ENCODE measurements around the gene COL4A6. TPM values are rescaled to one million over a fixed set of nuclear protein-coding genes. Genes with fewer than 3 reads are reported as not detected.

The COL4A6 gene
- total RNA-seq, 1 donor from 2014 or later, result 4.2 TPM

DNA sequence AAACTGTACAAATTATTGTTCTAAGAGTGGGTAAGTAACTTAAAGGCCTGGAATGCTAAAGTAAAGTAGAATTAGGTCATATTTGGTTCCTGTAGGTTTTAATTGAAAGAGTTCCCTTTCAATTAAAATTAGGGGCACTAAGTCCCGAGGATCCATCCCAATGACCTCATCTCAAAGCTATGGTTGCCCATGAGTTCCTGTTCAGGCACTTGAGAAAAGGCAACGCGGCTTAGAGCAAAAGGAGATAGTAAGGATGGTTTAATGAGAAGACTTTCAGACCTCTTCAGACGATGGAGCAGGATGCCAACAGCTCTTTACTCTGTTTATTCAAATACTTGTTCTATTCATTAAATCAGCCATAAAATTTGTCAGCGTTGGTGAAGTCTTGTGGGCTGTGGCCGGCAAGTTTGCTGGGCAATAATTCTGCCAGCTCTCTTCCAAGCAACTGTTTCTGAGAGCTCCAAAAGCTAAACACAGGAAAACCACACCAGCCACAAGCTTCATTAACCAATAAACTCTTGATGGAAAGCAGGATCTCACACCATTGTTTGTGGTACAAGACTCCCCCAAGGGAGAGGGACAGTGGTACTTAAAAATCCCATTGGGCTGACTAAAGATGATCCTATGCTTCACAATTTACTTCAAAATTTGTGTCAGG, 167.4 kb downstream of the COL4A6 start:
- no peak for DNase-seq

DNA sequence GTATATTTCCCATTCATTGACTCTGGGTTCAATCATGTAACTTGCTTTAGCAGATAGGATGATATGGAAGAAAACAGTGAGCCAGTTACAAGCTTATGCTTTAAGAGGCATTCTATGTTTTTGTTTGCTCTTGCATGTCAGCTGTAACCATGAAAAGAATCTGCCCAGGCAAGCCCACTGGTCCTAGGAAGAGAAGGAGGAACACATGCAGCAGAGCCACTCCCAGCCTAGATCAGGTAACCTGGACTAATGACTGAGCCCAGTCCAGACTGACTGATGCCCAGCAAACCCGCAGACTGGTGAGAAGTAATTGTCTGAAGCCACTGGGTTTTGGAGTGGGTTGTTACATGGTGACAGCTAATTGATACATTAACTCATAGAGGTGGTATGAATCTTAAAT, 167.9 kb downstream of the COL4A6 start:
- DNase-seq, result no peak

DNA sequence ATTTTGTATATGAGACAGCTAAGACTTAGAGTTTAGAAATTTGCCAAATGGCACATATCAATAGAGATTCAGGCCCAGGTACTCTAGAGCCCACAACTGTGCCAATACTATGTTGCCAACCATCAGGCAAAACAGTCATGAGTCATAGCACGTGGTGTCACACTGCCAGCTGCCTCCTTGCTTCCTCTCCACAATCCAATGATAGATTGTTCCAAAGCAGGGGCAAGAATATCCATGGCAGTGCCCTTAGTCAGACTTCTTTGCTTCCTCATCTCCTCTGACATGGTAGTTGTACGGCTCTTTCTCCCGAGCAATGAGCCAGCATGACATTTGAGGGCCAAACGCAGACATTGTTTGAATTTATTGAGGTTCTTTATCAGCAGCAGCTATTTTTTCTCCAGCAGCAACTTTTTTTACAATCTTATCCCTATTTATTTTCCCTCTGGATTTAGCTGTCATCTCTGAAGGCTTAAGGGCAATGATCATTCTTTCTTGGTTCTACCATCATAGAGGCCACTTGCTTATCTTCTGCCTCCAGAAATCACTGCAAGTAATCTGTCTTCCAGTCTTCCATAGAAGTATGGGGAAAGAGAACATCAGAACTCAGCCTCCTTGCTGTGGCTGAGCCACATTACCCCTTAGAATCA, 169.7 kb downstream of the COL4A6 start:
- no peak for DNase-seq

DNA sequence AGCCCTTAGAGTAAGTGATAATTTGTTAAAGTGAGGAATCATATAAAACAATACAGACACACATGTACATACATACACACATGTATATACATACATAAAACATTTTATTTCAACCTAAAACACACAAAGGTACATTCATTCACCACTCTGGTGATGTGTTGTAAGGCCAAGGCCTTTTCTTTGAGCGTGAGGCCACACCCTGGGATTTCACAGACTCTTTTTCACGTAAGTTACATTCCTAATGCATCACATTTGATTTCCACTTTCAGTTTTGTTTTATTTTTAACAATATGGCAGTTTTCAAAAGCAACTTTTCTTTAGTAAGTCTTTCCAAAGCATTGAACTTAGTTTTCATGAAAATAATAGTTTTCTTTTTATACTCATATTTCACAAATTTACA, 170.7 kb downstream of the COL4A6 start:
- DNase-seq, result no peak

DNA sequence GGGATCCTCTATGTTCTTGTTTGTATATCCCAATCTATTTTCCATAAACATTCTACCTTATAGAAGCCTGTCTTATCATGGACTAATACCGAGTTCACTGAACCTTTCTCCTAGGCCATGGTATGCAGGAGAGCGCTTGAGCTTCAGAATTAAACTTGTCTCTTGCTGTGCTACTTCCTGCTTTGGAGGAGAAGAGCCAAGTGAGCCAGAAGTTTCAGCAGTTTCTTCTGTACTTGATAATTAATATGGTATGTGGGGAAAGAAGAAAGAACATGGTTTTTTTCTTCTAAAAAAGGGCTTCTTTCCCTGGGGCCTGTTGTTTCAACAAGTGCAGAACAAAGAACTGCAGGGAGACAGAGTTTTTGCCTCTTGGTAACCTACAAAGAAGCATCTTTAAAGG, 173.8 kb downstream of the COL4A6 start:
- DNase-seq, result no peak

- DNase-seq, result no peak
Observed at GRCh38 chrX:108261549-108262203, 176.5 kb downstream of the COL4A6 start.

DNA sequence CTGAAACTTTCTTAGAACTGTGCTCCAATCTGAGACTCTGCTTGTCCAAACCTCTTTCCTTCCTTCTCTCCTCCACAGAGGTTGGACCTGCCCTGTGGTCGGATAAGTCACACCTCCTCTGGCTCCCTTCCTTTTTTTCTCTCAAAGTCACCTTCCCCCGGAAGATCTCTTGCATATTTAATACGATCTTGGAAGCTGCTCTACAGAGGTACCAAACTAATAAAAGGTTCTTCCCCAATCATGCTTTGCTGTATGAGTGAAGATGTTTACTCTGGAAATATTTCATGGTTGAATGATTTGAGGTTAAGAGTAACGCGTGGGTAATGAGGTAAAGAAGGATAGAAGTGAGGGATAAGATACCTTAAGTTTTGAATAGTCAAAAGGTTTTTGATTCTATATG, 180.7 kb downstream of the COL4A6 start:
- no peak for DNase-seq

DNA sequence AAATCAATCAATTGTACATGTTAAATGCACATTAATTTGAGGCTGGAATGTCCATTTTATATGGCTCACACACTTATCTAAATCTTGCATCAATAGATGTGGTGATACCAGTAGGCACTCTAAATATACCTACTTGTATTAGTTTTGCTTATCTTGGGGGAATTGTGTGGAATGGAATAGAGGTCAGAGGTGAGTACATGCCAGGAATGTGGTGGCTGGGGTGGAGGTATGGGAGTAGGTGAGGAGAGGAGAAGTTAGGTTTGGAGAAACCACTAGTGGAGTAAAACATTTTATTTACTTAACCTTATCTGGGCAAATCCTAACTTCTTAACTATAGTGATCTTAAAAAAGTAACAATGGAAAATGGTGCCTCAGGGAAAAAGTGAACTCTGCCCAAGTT, 183.6 kb downstream of the COL4A6 start:
- no peak for DNase-seq

DNA sequence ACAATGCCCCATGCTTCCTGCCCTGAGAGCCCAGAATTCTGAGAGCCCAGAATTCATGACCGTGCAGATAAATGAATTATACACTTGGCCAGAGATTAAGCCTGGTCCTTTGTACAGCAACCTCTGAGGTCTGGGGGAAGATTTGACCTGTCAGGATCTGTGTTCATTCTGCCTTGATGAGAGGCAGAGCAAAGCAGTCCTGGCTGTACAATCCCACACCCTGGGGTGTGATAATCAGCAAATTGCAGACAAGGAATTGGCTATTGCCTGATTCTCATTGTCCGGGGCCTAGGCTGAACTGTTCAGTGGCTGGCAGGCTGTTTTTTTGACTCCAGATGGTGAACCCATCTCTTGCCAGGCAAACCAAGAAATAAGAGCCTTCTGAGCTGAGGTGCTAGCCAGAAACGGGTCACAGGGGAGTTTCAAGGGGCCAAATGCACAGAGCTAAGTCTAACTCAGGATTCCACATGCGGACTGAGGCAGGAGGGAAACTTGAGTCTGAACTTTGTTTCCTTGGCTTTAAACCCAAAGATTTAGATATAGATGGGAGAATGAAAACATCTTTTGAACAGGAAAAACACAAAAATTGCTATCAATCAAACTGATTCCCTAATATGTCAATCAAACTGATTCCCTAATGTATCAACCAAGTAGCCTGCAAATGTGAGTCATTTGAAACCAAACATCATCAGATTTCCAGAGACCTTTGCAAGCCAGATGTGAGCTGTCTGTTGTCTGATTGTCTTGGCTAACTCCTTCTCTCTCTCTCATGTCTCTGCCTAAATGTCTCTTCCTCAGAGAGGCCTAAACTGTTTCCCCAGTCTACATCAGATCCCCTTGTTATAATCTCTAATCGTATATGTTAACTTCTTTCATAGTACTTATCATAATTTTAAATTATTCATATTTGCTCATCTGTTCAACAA, 187.3 kb downstream of the COL4A6 start:
- DNase-seq, result no peak

DNA sequence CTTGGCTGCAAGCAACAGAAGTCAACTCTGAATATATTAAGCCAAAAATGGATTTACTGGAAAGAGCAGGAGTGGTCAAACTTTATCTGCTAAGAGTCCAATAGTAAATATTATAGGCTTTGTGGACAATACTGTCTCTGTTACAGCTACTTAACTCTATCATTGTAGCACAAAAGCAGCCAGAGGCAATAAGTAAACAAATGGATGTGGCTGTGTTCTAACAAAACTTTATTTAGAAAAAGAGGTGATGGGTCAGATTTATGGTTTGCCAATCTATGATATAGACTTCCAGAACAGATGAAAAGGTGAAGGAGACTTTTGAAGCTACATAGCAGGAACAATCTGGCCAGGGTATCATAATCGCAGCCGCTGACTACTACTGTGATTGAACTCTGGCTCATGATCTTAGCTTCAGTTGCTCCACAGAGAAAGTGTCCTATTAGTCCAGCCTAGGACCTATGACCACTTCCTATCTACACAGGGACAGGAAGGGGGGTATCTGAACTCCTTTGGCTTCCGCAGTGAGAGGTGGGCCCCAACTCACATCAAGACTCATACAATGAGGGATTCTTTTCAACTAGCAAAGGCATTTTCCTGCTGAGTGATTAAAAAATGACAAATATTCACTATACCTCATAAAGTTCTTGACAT, 191.8 kb downstream of the COL4A6 start:
- no peak for DNase-seq

DNA sequence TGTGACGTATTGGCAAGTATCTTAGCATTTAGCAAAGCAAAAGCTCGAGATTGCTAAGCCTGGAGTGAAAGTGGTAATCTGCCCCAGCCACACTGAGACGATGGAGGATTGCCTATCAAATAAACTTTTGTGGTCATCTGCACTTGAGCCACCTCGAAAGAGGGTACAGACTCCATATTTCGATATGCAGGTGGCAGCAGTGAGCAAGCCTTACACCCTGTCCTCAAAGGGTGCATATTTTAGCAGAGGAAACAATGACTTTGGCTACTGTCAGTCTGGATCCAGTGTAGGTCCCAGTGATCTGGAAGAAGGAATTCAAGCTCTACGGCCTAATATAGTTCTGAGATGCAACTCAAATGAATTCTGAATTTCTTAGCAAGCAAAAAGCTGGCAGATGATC, 192.8 kb downstream of the COL4A6 start:
- no peak for DNase-seq

DNA sequence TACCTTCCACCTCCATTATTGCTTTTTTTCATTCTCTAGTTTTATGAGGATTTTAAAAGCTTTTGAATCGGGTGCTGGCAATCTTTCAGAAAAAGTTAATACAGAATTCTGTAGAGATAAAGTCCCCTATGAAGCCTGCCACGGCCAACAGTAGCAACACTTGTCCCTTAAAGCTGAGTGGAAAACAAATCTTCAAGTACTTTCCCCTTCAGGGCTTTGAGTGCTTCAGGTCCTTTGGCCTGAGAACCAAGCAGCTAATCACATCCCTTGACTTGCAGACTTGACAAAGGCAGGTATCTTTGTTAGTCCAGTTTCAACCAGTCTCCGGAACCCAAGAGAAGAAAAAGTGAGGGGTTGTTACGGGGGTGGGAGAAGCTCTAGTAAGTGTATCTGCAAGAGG, 202.2 kb downstream of the COL4A6 start:
- DNase-seq, result no peak

DNA sequence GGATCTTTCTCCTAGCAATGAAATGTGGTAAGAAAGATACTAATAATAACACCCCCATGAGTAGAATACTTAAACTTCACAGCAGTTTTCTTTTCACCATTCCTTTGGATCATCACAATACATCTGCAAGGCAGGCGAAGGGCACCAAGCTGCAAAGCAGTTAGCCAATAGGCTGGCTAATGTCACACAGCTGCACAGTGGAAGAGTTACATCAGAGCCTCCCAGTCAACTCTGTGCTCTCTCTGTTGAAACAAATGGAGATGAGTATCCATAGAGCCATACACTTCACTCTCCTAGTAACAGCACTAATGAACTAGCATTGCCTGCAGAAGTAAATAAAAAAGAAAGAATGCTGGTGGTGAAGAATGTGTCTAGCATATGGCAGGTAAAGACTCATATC, 207.6 kb downstream of the COL4A6 start:
- no peak for DNase-seq

- no peak for DNase-seq
Observed at GRCh38 chrX:108224727-108225621, 213.2 kb downstream of the COL4A6 start.

GRCh38 chrX:108224218-108224617, 214.0 kb downstream of the COL4A6 start:
- DNase-seq, result no peak

- no peak for DNase-seq
Observed at GRCh38 chrX:108223585-108223984, 214.6 kb downstream of the COL4A6 start.

DNA sequence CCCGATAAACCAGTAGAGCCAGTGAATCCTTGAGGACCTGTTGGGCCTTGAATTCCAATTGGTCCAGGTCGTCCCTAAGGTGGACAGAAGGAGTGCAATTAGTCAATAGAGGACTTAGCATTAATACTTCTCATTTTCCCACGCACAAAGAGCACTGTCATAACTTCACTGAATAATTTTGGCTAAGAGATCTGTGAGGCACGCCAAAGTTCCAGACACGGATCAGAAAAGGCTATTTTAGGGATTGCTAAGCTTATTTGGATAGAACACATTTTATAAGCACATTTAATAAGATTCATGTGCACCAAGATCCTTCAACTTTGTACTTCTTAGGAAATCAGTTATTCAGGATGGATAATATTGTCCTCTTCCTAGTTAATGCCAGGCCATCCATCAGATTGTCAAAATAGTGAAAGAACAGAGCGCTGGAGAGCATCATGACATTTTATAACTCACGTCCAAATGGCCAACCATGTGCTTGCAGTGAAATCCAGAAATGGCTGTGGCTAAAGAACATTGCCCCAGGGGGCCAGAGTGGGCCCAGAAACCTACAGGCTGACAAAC, 216.8 kb downstream of the COL4A6 start:
- no peak for DNase-seq

DNA sequence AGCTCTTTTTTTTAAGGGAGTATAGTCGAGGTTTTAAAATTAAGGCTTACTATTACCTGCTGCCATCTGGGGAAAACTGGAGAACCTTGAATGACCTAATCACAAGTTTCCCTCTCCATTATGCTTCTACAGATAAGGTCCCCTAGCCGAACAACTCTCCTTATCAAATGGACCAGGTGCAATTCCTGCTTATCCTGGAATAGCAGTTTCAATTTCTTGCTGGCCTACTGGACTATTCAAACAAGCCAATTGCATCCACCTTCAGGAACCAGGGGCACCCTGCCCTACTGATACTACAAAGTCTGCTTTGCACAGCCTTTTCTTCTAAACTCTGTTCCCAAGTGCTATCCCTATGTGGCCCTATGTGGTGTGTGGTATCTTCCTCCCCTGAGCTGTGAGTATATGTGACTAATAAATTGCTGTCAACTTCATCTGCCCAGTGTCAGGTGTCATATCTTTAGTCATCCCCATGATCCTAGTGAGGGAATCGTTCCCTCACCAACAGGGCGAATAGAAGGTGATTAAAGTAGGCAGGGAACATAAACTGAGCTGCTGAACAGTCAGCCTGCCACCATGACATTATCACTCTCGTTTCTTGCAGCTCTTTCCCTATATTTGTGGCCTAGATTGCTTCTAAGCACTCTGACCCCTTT, 218.1 kb downstream of the COL4A6 start:
- DNase-seq, result no peak

DNA sequence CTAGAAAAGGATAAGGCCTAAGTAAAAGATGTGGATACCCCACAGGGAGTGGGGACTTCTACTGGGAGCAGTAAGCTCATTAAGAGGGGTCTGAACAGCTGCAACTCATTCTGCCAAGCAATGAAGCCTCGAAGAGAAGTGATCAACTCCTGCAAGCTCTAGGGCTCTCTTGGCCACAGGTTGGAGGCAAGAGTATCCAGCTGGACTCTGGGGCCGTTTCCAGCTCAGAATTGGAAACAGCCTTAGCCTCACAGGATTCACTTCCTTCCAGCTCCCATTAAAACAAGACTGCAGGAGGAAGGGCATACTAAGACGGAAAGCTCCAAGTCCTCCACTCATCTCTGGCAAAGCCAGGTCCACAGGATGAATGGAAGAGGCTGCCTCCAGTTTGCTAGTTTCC, 220.3 kb downstream of the COL4A6 start:
- DNase-seq, result no peak

- no peak for DNase-seq
Observed at GRCh38 chrX:108216919-108217571, 221.2 kb downstream of the COL4A6 start.

Measured in occipital lobe (tissue), 2 donors.